Measurements from ENCODE around the gene FTO.

FTO gene

GRCh38 chr16:54056921-54057320 is 353.0 kb downstream of the FTO start:
- TF ChIP-seq CTCF (IDR thresholded peaks at IDR 0.05; ENCODE audit: borderline replicate concordance, insufficient read depth, low read depth, low read length) = no peak
- no peak overlapping the region for H3K4me3 ChIP-seq (ENCODE audit: low read depth, low read length)

- H3K4me3 ChIP-seq (ENCODE audit: low read depth, low read length) = no peak overlapping the region
- TF ChIP-seq CTCF (IDR thresholded peaks at IDR 0.05; ENCODE audit: borderline replicate concordance, insufficient read depth, low read depth, low read length) = no peak
Measured at GRCh38 chr16:54059319-54059718, 355.4 kb downstream of the FTO start.

- TF ChIP-seq CTCF (IDR thresholded peaks at IDR 0.05; ENCODE audit: borderline replicate concordance, insufficient read depth, low read depth, low read length) = no peak
- H3K4me3 ChIP-seq (ENCODE audit: low read depth, low read length) = no peak overlapping the region
Measured at GRCh38 chr16:54060599-54061421, 356.9 kb downstream of the FTO start.

- no peak overlapping the region for H3K4me3 ChIP-seq (ENCODE audit: low read depth, low read length)
Measured at GRCh38 chr16:54061454-54061853, 357.5 kb downstream of the FTO start.

GRCh38 chr16:54062361-54063278 is 358.7 kb downstream of the FTO start:
- TF ChIP-seq CTCF (IDR thresholded peaks at IDR 0.05; ENCODE audit: borderline replicate concordance, insufficient read depth, low read depth, low read length) = no peak
- H3K4me3 ChIP-seq (ENCODE audit: low read depth, low read length) = no peak overlapping the region

More at GRCh38 chr16:54061454-54061853, 357.5 kb downstream of the FTO start:
- no peak for TF ChIP-seq CTCF (IDR thresholded peaks at IDR 0.05; ENCODE audit: borderline replicate concordance, insufficient read depth, low read depth, low read length)

- no peak overlapping the region for H3K4me3 ChIP-seq (ENCODE audit: low read depth, low read length)
- TF ChIP-seq CTCF (IDR thresholded peaks at IDR 0.05; ENCODE audit: borderline replicate concordance, insufficient read depth, low read depth, low read length) = no peak
Measured at GRCh38 chr16:54063279-54063773, 359.4 kb downstream of the FTO start.

Data from GM12875 (cell line).